GM19023 (cell line): ENCODE results near the gene ARHGEF25.
A peak's percentile ranks its signal among the peaks of the same experiment; 100 is the strongest.
"Not testable (repeated sequence)": the region's sequence is repeated elsewhere in the genome, so short reads cannot be mapped to it uniquely, and the experiment has no call there.

Source experiments
- ATAC-seq: cut with Tn5 transposase; IDR thresholded peaks from one replicate; pipeline ENCODE4 v1.9.1; 2021; ENCODE audit warnings: mild to moderate bottlenecking, moderate library complexity; ENCODE audit not compliant: unreplicated experiment

ARHGEF25 gene

DNA sequence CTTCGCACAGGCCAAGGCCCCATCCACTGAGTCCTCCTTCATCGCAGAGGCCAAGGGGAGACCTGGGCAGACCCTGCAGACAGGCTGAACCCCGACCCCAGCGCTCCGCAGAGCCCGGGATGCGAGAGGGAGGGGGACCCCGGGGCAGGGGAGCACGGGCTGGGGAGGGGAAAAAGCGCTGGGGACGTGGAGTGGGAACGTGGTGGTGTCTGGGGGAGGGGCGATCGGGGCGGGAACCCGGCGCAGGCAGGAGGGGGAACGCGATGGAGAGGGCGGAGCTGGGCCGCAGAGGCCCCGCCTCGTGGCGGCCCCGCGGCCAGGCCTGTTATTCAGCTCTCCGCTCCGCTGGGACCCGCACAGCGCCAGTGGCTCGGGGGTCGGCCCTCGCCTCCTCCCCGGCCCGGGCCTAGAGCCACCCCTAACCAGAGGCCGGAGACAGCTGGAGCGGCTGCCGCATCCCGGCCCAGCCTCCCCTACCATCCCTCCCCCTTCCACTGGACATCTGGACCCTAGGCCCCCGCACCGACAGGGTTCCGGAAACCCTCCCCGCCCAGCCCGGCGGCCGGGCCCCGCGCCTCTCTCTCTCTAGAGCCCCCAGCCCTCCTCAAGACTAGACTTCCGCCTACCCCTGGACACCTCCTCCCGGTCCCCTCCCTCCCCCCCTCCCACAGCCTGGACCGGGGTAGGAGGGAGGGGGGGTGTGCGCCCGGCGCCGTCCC lies at the start of gene ARHGEF25:
ARHGEF25 (plus strand) TSS at position 328 of the 719 bp plus-strand sequence. CDS start 460 bp downstream, outside the sequence.
- ATAC-seq, result peak; percentile 52

- ATAC-seq, result no peak
Observed at GRCh38 chr12:57563358-57563757, 47.9 kb upstream of the ARHGEF25 start.

- ATAC-seq, result no peak
Observed at GRCh38 chr12:57564178-57564740, 47.0 kb upstream of the ARHGEF25 start.

- no peak for ATAC-seq
Observed at GRCh38 chr12:57568838-57569237, 42.4 kb upstream of the ARHGEF25 start.

GRCh38 chr12:57569858-57570257 lies 41.4 kb upstream of the ARHGEF25 start:
- no peak for ATAC-seq

GRCh38 chr12:57570438-57570837 lies 40.8 kb upstream of the ARHGEF25 start:
- ATAC-seq, result not testable (repeated sequence)

DNA sequence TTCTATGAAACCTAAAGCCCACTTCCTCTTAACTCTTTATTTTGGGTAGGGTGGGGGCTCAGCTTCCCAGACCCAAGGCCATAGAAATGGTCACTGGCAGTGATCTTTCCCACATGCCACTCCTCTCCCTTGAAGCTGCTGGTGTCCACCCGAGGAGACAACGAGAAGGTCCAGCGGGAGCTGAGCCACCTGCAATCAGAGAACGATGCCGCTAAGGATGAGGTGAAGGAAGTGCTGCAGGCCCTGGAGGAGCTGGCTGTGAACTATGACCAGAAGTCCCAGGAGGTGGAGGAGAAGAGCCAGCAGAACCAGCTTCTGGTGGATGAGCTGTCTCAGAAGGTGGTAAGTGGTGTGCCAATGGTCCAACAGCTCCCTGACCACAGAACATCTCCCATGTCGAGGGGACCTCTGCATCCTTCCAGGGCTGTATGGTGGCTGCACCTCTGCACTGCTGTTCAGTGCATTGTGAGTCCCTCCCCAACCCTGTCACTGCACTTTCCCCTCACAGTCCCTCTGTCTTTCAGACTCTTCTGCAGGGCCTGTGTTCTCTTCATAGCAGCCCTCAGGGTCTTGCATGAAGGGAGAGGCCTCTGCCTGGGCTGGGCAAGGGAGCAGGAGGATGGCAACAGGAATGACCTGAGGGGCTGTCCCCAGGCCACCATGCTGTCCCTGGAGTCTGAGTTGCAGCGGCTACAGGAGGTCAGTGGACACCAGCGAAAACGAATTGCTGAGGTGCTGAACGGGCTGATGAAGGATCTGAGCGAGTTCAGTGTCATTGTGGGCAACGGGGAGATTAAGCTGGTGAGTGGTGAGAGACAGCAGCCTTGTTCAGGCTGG lies 39.1 kb upstream of the ARHGEF25 start:
- no peak for ATAC-seq

DNA sequence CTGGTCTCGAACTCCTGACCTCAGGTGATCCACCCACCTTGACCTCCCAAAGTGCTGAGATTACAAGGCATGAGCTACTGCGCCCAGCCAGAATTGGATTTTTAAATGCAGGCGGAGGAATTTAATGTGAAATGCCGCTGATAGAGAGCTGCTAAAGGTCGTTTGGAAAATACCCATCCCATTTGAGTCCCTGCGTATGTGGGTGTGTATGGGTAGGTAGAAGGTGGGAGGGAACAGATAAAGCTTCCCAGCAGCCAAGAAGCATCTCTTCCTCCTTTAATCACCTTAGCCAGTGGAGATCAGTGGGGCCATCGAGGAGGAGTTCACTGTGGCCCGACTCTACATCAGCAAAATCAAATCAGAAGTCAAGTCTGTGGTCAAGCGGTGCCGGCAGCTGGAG lies 36.4 kb upstream of the ARHGEF25 start:
- no peak for ATAC-seq

DNA sequence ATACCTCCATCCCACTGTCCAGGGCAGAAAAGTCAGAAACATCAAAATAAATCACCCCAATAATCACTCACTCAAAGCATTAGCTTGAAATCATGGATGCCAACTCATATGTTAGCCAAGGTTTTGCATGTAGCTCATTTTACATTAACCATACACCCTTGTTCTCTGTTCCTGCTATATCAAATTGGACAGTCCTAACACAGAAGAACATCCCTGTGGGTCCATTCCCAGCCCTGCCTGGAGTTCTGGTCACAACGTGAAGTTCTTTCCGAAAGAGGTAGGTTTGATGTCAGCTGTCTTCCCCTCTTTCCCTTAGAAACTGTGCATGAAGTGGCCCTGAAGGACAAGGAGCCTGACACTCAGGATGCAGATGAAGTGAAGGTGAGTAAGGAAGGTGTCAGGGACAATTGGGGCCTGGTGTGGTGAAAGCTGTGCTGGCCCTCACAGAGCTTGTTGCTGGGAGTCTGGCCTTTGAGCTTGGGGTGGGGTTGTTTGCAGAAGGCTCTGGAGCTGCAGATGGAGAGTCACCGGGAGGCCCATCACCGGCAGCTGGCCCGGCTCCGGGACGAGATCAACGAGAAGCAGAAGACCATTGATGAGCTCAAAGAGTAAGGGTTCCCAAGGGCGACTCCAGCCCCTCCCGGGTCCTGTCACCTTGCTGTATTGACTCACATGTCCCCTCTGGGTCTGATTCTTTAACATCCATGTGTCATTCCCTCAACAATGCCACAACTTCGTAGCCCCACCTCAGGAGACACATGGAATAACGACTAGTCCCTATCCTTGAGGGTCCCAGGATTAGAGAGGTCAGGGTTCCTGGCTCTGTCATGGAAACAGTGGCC lies 35.2 kb upstream of the ARHGEF25 start:
- no peak for ATAC-seq

GRCh38 chr12:57576613-57577160 lies 34.5 kb upstream of the ARHGEF25 start:
- no peak for ATAC-seq

DNA sequence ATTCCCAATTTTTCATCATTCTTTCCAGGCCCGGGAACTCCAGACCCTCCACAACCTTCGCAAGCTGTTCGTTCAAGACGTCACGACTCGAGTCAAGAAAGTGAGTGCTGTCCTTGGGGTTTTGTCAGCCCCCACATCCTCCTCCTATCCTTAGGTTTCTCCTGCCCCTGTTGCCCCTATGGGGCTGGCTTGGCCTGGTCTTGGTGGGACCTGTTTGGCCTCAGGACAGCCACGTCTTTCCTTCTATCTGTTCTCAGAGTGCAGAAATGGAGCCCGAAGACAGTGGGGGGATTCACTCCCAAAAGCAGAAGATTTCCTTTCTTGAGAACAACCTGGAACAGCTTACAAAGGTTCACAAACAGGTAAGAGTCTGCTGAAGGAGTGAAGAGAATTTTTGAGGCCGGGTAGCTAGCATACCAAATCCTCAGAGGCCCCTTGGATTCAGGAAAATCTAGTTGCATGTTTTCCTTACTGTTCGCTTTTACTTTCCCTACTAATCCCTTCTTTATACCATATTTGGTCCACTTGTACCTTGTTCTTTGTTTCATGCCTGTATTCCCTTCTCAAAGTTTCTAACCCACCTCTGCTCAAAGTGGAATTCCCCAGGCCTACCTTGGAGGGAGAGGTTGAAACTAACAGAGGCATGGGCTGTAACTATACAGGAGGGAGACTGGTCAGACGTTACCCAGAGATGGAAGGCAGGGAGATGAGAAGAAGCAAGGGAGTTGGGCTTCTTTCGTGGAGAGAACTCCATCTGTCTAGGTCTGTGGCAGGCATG lies 33.1 kb upstream of the ARHGEF25 start:
- no peak for ATAC-seq

DNA sequence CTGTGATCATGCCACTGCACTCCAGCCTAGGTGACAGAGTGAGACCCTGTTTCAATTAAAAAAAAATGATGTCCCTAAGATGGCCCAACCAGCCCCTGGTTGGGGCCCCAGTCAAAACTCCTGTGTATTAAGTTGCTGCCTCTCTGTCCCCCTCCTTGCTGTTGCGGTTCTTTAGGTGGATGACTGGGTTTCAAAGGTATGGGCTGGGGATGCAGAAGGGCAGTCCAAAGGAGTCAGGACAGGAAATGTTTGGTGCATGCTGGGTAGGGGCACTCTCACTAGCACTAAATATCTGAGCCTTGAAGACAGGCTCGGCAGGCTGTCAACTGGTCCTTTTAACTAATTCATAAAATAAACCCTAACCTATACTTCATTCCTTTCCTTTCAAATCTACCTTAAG lies 32.2 kb upstream of the ARHGEF25 start:
- no peak for ATAC-seq

- ATAC-seq, result no peak
Observed at GRCh38 chr12:57579677-57580465, 31.4 kb upstream of the ARHGEF25 start.

DNA sequence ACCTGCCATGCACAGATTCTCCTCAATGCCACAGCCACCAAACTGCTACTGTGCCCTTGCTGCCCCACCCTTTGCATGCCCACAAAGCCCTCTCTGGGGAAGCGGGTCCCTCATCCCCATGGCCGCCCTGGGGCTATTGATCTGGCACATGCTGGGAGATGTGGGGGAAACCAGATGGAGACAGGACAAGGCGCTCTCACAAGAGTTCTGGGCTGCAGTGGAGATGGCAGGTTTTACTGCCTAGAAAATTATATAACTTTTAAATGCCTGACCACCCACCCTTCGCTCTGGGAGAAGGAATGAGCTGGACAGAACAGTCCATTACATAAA lies 30.8 kb upstream of the ARHGEF25 start:
- ATAC-seq, result no peak

DNA sequence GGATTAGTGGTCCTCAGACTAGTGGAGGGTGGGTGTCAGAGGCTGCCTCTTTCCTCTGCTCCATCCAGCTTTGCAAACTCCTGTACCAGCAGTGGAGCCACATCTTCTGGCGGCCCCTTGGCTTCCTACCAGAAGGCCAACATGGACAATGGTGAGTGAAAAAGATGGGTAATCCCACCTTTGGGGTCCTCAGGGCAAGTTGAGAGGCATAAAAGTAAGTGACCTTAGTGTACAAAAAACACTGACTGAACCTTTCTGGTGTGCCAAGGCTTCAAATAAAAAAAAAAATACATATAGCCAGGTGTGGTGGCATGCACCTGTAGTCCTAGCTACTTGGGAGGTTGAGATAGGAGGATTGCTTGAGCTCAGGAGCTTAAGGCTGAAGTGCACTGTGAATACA lies 29.4 kb upstream of the ARHGEF25 start:
- no peak for ATAC-seq

DNA sequence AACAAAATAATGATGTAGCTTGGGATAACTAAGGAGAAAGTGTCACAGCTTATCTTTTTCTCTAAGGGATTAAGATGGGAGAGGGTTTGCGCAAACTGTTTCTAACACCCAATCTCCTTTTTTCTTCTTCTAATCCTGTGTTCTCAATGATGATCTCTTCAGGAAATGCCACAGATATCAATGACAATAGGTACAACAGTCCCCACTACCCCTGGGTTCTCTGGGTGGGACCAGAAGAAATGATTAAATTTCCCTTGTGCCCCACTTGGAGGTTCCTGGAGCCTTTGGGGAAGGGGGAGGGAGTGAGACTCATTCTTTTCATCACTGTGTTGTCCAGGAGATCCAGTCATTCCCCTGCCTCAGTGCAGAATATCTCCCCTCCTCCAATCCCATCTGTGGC lies 28.8 kb upstream of the ARHGEF25 start:
- ATAC-seq, result no peak

DNA sequence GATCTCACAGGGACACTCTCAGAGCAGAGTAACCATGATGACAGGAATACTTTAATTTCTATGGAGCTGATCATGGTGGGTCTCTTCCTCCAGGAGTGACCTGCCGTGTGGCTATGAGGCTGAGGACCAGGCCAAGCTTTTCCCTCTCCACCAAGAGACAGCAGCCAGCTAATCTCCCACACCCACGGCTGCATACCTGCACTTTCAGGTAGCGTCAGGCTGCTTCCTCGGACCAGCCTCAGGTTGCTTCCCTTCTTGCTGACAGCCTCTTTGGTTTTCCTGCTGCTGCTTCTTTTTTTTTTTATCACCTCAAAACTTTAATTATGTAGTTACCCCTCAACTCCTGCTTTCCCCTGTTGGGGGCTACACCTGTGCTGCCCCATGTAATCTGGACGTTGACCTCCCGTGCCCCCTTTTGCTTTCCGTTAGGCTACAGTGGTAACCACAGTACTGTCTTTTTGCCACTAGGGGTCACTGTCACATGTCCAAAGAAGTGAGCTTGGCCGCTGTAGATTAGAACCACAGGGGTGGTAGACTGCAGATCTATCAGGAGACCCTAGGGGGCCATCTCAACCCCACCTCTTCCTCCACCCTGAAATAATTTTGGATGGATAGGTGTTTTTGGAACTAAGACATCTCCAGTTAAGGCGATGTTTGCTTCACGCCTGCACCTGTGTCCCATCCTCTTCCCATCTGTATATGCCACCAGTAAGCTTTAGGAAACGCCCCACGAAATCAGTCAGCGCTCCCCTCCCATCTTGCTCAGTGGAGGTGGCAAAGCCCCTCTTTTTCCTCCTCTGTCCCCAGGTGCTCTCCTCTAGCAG lies 28.0 kb upstream of the ARHGEF25 start:
- ATAC-seq, result peak; percentile 96

DNA sequence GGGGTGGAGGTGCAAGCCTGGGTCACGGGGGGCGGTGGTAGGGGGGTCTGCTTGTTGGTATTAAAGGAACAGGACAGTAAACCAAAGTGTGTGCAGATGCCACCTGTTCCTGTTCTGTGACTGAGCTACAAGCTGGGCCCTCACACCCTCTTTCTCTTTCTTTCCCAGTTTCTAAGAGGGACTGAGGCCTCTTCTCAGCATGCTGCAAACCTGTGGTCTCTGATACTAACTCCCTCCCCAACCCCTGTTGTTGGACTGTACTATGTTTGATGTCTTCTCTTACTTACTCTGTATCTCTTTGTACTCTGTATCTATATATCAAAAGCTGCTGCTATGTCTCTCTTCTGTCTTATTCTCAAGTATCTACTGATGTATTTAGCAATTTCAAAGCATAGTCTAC lies 27.2 kb upstream of the ARHGEF25 start:
- ATAC-seq, result no peak
